Tibial nerve (tissue), 4 donors: ENCODE measurements around the gene TMEM250. TPM values are rescaled to one million over a fixed set of nuclear protein-coding genes. Genes with fewer than 3 reads are reported as not detected.

Experiments
- DNase-seq, 2 donors: peaks; one replicate each; pipeline ENCODE4 v3.0.0-alpha.2; 2019; ENCODE audit warnings: low spot score in 2 of 2
- H3K27ac ChIP-seq, 4 donors: fragments of 200-600 bp; sonication (generic) in 3 of 4; one replicate each; pipeline ENCODE4 v1.5.1; 2017 to 2019; ENCODE audit warnings: mild to moderate bottlenecking in 1 of 4
- H3K27me3 ChIP-seq, 2 donors: fragments of 200-600 bp; sonication (generic) in 1 of 2; one replicate each; pipeline versions ENCODE4 v1.5.1 to v1.6.0; 2017 to 2019
- H3K36me3 ChIP-seq, 3 donors: fragments of 200-600 bp; sonication (generic); one replicate each; pipeline ENCODE4 v1.5.1; 2018 to 2019
- H3K4me1 ChIP-seq, 4 donors: fragments of 200-600 bp; sonication (generic) in 3 of 4; one replicate each; pipeline ENCODE4 v1.5.1; 2017 to 2019
- H3K4me3 ChIP-seq, 4 donors: fragments of 200-600 bp; sonication (generic) in 3 of 4; one replicate each; pipeline ENCODE4 v1.5.1; 2017 to 2019; ENCODE audit warnings: mild to moderate bottlenecking in 1 of 4, moderate library complexity in 1 of 4
- H3K9me3 ChIP-seq, 4 donors: fragments of 200-600 bp; sonication (generic) in 3 of 4; one replicate each; pipeline ENCODE4 v1.5.1; 2017 to 2019
- EP300 ChIP-seq, 2 donors: sonication (generic); formaldehyde crosslinking; IDR thresholded peaks; one replicate each; pipeline ENCODE4 v1.6.1; 2017; ENCODE audit warnings: antibody characterized with exemption in 2 of 2, mild to moderate bottlenecking in 1 of 2
- POLR2A ChIP-seq, 2 donors: fragments of 450-650 bp; IDR thresholded peaks; one replicate each; pipeline ENCODE4 v1.6.1; 2017; ENCODE audit warnings: antibody characterized with exemption in 2 of 2, mild to moderate bottlenecking in 2 of 2, moderate library complexity in 2 of 2
- WGBS, 2 donors: methylation state at CpG; one replicate each; pipeline ENCODE4 v1.1.5; 2018; 5-methylcytosine and 5-hydroxymethylcytosine counted together
- total RNA-seq, 4 donors: library from RNA; depleted of rRNA; stranded (reverse); fragments of >200 nt; gene quantifications; one replicate each; pipeline ENCODE4 v1.1.0, GENCODE V29; 2016
- TF ChIP-seq, protein P1 (sequence below), 5 experiments: fragments of 200-600 bp in 3 of 5; fragments of 450-650 bp in 2 of 5; sonication (generic) in 3 of 5; IDR thresholded peaks; one replicate each; pipeline ENCODE4 v1.5.1; 2016 to 2019; ENCODE audit warnings: antibody characterized with exemption in 5 of 5, mild to moderate bottlenecking in 3 of 5, moderate library complexity in 2 of 5

TMEM250 gene
- total RNA-seq, 4 donors from 2014 or later = 24.3 to 47.7 (median 26.6) TPM

DNA sequence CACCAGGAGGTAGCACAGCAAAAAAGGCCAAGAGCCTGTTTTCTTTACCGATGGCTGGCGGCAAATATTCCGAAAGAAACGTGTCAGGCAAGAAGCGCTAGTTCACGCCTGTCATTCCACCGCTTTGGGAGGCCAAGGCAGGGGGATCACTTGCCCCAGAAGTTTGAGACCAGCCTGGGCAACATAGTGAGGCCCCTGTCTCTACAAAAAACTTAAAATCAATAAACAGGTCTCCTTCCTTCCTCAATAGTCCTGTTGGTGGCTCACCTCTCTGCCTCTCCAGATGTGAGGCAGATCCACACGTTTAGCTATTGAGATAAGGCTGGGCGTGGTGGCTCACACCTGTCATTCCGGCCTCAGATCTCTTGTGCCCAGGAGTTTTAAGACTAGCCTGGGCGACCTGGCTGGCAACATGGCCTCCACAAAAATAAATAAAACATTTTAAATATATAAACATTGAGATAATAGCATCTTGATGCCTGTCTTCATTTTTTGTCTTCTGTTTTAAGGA lies 1.3 kb upstream of the TMEM250 start:
- H3K27me3 ChIP-seq = no peaks in the 10 kb centered on the region
- H3K9me3 ChIP-seq = no peaks in the 10 kb centered on the region
- peak overlapping the region in 3 of 4 donors; percentile 80 to 89 (median 81) for H3K4me3 ChIP-seq
- TF ChIP-seq EP300 (IDR thresholded peaks at IDR 0.05) (no peak), POLR2A (IDR thresholded peaks at IDR 0.05) (no peak)
- TF ChIP-seq, protein P1, sequence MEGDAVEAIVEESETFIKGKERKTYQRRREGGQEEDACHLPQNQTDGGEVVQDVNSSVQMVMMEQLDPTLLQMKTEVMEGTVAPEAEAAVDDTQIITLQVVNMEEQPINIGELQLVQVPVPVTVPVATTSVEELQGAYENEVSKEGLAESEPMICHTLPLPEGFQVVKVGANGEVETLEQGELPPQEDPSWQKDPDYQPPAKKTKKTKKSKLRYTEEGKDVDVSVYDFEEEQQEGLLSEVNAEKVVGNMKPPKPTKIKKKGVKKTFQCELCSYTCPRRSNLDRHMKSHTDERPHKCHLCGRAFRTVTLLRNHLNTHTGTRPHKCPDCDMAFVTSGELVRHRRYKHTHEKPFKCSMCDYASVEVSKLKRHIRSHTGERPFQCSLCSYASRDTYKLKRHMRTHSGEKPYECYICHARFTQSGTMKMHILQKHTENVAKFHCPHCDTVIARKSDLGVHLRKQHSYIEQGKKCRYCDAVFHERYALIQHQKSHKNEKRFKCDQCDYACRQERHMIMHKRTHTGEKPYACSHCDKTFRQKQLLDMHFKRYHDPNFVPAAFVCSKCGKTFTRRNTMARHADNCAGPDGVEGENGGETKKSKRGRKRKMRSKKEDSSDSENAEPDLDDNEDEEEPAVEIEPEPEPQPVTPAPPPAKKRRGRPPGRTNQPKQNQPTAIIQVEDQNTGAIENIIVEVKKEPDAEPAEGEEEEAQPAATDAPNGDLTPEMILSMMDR (IDR thresholded peaks at IDR 0.05) = no peak
- no peak for DNase-seq
- peaks cover 0 to 46% (median 25%) of the 10 kb centered on the region in 4 donors for H3K4me1 ChIP-seq
- peaks cover 0 to 20% (median 0%) of the 10 kb centered on the region in 3 donors for H3K36me3 ChIP-seq
- 64 to 73% methylated on average over 11 of the region's 11 CpGs for WGBS, 2 donors
- H3K27ac ChIP-seq = peak overlapping the region; percentile 94 to 99 (median 97)

DNA sequence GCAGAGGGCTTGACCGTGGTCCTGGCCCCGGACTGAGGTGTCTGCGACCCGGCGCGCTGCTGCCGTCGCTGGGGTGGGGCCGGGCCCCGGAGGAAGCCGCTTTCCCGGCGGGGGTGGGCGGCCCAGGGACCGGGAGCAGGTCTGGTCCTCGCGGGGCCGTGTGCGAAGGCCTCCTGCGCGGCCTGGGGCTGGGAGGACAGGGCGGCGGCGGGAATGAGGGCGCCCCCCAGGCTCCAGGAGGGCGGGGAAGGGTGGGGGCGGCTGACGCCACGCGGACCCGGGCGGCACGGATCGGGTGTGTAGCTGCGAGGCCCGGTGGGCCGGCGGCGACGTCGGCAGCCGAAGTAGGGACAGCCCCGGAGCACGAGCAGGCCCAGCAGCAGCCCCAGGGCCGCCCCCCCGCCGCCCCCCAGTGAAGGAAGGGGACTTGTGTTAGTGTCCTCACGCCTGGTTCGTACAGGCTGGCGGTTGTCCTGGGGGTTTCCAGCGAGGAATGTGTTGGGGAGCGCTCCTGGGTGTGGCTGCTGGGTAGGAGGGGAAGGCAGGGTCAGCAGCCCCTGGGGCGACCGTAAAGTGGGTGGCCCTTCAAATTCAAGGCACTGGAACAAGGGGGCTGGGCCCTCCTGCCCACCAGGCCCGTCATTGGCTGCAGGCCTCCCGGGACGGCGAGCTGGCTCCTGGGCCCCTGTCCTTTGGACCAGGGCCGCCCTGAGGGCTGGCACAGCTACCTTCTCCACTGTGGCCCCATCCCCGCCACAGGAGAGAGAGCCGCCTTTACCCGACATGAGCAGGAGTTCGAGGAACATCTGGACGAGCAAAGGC lies 597 bp upstream of the TMEM250 start:
- peaks cover 0 to 51% (median 25%) of the 10 kb centered on the region in 4 donors for H3K4me1 ChIP-seq
- H3K27me3 ChIP-seq = no peaks in the 10 kb centered on the region
- 6 to 18% methylated on average over 11 to 27 of the region's 64 CpGs for WGBS, 2 donors
- H3K36me3 ChIP-seq = peaks cover 0 to 27% (median 0%) of the 10 kb centered on the region in 3 donors
- no peaks in the 10 kb centered on the region for H3K9me3 ChIP-seq
- TF ChIP-seq, protein P1 (IDR thresholded peaks at IDR 0.05) = no peak
- TF ChIP-seq EP300 (IDR thresholded peaks at IDR 0.05) (no peak), POLR2A (IDR thresholded peaks at IDR 0.05) (no peak)
- DNase-seq = no peak
- peak overlapping the region; percentile 80 to 91 (median 85) for H3K4me3 ChIP-seq
- H3K27ac ChIP-seq = peak overlapping the region; percentile 94 to 99 (median 97)

DNA sequence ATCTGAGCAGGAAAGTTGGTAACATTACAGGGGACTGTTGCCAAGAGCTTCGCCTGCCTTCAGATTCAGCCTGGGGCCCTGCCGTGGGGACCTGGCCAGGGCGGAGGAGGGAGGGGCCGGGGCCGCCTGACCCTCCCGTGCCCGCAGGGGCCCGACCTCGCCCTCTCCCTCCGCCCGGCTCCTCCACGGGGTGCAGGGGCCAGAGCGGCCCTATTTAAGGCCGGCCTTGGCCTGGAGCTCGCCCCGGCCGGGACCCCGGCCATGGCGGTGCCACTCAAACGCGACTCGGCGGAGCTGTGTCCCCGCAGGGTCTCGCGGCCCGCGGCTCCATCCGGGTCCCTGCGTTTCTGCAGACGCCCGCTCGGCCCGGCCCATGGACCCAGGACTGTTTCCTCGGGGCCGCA lies 757 bp downstream of the TMEM250 start:
- DNase-seq = no peak
- Histone ChIP-seq H3K4me1 (peaks cover 0 to 46% (median 22%) of the 10 kb centered on the region in 4 donors), H3K4me3 (peak overlapping the region; percentile 80 to 91 (median 85)), H3K27ac (peak overlapping the region; percentile 94 to 99 (median 97)), H3K9me3 (no peaks in the 10 kb centered on the region), H3K36me3 (peaks cover 0 to 34% (median 0%) of the 10 kb centered on the region in 3 donors), H3K27me3 (no peaks in the 10 kb centered on the region)
- WGBS, 2 donors = 0% methylated on average over 3 to 28 of the region's 36 CpGs
- no peak for TF ChIP-seq EP300 (IDR thresholded peaks at IDR 0.05)
- TF ChIP-seq POLR2A (IDR thresholded peaks at IDR 0.05) = no peak
- TF ChIP-seq, protein P1 (IDR thresholded peaks at IDR 0.05) = no peak

DNA sequence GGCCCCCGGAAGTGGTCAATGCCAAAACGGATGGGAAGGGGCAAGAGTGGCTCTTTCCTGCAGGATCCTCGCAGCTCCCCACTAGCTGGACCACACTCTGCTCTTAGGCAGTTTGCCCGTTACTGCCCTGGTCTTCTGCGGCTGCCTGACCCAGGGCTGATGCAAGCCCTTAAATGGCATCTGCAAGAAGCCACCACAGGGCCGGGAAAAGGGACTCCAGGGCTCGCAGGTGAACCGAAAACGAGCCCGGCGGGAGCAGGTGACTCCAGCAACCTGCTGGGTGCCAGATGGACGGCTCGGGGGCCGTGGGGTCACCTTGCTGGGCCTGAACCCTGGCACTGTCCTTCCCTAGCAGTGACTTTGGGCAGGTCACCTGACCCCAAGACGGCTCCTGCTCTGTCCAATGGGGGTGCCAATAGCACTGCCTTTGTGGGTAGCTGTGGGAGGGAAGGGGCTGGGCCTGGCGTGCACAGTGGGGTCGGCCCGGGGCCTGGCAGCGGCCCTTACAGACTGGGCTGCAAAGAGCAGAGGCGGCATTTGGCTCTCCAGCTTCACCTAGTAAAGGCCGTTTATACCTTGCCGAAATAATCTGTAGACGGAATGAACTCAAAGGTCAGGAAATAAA lies 1.3 kb downstream of the TMEM250 start:
- H3K36me3 ChIP-seq = peaks cover 0 to 34% (median 0%) of the 10 kb centered on the region in 3 donors
- peaks cover 0 to 41% (median 20%) of the 10 kb centered on the region in 4 donors for H3K4me1 ChIP-seq
- DNase-seq = no peak
- H3K27me3 ChIP-seq = no peaks in the 10 kb centered on the region
- peak overlapping the region; percentile 94 to 99 (median 97) for H3K27ac ChIP-seq
- H3K4me3 ChIP-seq = peak overlapping the region; percentile 80 to 91 (median 85)
- 46 to 50% methylated on average over 23 of the region's 23 CpGs for WGBS, 2 donors
- no peak for TF ChIP-seq EP300 (IDR thresholded peaks at IDR 0.05)
- no peak for TF ChIP-seq POLR2A (IDR thresholded peaks at IDR 0.05)
- TF ChIP-seq, protein P1 (IDR thresholded peaks at IDR 0.05) = no peak
- H3K9me3 ChIP-seq = no peaks in the 10 kb centered on the region
